Body of pancreas (tissue), 4 donors: ENCODE measurements around the gene ETV4.

Experiments used
- POLR2A ChIP-seq, 3 donors: fragments of 450-650 bp; IDR thresholded peaks; one replicate each; pipeline ENCODE4 v1.6.1; 2016; ENCODE audit warnings: antibody characterized with exemption in 3 of 3, mild to moderate bottlenecking in 2 of 3
- TF ChIP-seq, protein P1 (sequence below), 7 experiments: fragments of 450-650 bp in 4 of 7; fragments of 200-600 bp in 3 of 7; sonication (generic) in 3 of 7; IDR thresholded peaks; one replicate each; pipeline ENCODE4 v1.5.1; 2016 to 2019; ENCODE audit warnings: antibody characterized with exemption in 7 of 7

DNA sequence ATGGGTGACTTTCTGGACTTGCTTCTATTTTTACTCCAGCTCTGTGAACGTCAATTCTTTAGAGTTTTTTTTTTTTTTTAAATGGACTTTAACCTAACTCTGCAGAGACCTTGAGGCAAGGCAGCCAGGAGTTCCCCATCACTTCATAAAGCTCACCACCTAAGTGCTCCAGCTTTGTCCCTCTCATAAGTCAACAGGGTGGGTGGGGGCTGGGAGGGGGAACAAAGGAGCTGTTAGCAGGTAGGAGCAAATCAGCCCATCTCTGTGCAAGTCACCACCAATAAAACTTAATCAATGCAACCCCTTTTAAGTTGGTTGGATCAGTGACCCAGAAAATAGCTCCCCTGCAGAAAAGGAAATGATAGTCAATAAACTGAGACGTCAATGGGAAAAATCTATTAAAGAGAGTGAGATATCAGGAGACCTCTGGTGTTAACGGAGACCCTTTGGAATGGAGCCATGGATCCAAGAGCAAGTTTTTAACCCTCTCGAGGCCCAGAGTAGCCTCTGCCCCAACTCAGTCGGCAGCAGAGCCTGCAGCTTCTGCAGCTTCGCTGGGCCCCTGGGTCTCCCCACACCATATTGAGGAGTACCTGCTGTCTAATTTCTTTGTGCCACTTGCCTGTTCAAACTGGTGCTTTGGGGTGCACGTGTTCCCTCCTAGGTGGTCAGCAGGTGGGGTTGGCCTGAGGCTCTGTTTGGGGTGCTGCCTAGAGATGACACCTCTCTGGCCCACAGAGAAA is 27.6 kb upstream of the ETV4 start:
- TF ChIP-seq, protein P1, sequence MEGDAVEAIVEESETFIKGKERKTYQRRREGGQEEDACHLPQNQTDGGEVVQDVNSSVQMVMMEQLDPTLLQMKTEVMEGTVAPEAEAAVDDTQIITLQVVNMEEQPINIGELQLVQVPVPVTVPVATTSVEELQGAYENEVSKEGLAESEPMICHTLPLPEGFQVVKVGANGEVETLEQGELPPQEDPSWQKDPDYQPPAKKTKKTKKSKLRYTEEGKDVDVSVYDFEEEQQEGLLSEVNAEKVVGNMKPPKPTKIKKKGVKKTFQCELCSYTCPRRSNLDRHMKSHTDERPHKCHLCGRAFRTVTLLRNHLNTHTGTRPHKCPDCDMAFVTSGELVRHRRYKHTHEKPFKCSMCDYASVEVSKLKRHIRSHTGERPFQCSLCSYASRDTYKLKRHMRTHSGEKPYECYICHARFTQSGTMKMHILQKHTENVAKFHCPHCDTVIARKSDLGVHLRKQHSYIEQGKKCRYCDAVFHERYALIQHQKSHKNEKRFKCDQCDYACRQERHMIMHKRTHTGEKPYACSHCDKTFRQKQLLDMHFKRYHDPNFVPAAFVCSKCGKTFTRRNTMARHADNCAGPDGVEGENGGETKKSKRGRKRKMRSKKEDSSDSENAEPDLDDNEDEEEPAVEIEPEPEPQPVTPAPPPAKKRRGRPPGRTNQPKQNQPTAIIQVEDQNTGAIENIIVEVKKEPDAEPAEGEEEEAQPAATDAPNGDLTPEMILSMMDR (IDR thresholded peaks at IDR 0.05) = no peak
- TF ChIP-seq POLR2A (IDR thresholded peaks at IDR 0.05) = no peak
